SH-SY5Y (cell line): ENCODE measurements around the gene GRIN2B.

ENCODE experiments used
- GATA2 ChIP-seq: IDR thresholded peaks from 2 replicates; pipeline ENCODE4 v1.6.1; 2011; ENCODE audit warnings: mild to moderate bottlenecking, low read depth, low read length
- GATA3 ChIP-seq: IDR thresholded peaks from 2 replicates; pipeline ENCODE4 v1.6.1; 2011; ENCODE audit warnings: low read depth, mild to moderate bottlenecking, low read length, moderate library complexity

DNA sequence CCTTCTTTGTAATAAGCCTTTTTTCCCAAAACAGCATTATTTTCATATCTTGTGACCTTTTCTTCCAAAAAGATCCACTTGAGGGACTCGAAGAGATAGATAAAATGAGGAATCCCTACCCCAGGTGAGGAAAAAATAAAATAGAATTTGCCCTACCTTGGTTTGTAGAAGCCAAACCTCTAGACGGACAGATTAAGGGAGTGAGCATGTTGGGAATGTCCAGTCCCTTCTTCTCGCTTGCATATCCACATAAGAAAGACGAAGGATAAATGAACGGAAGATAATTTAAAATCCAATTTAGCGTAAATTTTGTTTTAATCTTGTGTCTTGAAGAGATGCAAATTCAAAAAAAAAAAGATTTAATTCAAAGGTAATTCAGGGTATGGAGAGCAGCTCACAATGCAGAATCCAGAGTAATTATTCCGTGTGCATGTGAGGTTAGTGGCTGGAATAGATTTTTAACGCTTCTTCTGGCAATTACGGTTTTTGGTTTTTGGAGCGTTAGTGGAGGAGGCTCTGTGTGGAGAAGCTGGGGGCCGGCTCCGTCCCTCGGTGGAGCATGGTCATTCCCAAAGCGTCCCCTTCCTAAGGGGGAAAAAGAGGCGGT lies 1.5 kb downstream of the GRIN2B start:
- no peak for TF ChIP-seq GATA3
- TF ChIP-seq GATA2 = no peak
